ENCODE measurements around the gene PREX1. TPM values are rescaled to one million over a fixed set of nuclear protein-coding genes. Genes with fewer than 3 reads are reported as not detected.

Gene PREX1
- total RNA-seq, 4 donors from 2014 or later, result 9.9 to 150 (median 18.4) TPM

GRCh38 chr20:48732081-48732829 lies 95.5 kb downstream of the PREX1 start:
- H3K36me3 ChIP-seq, result no peaks in the 10 kb centered on the region
- no peaks in the 10 kb centered on the region for H3K4me1 ChIP-seq
- no peaks in the 10 kb centered on the region for H3K9me3 ChIP-seq
- H3K27me3 ChIP-seq, result no peaks in the 10 kb centered on the region
- H3K27ac ChIP-seq, result no peak overlapping the region
- TF ChIP-seq CTCF (IDR thresholded peaks at IDR 0.05) (no peak), POLR2A (IDR thresholded peaks at IDR 0.05) (no peak)
- no peak overlapping the region for H3K4me3 ChIP-seq
- no peak for DNase-seq

GRCh38 chr20:48731536-48731935 lies 96.3 kb downstream of the PREX1 start:
- H3K27me3 ChIP-seq, result no peaks in the 10 kb centered on the region
- H3K4me3 ChIP-seq, result no peak overlapping the region
- H3K4me1 ChIP-seq, result no peaks in the 10 kb centered on the region
- H3K27ac ChIP-seq, result no peak overlapping the region
- TF ChIP-seq CTCF (IDR thresholded peaks at IDR 0.05), result no peak
- TF ChIP-seq POLR2A (IDR thresholded peaks at IDR 0.05), result no peak
- H3K36me3 ChIP-seq, result no peaks in the 10 kb centered on the region
- DNase-seq, result no peak
- H3K9me3 ChIP-seq, result no peaks in the 10 kb centered on the region

- Histone ChIP-seq H3K4me3 (no peak overlapping the region), H3K4me1 (no peaks in the 10 kb centered on the region), H3K9me3 (no peaks in the 10 kb centered on the region), H3K36me3 (no peaks in the 10 kb centered on the region), H3K27me3 (no peaks in the 10 kb centered on the region), H3K27ac (no peak overlapping the region)
- no peak for TF ChIP-seq POLR2A (IDR thresholded peaks at IDR 0.05)
- no peak for TF ChIP-seq CTCF (IDR thresholded peaks at IDR 0.05)
- DNase-seq, result no peak
Observed at GRCh38 chr20:48730977-48731376, 96.8 kb downstream of the PREX1 start.

GRCh38 chr20:48729538-48729937 lies 98.3 kb downstream of the PREX1 start:
- Histone ChIP-seq H3K4me3 (no peak overlapping the region), H3K27me3 (no peaks in the 10 kb centered on the region), H3K36me3 (no peaks in the 10 kb centered on the region), H3K4me1 (peaks cover 0 to 6% (median 1%) of the 10 kb centered on the region in 4 donors), H3K27ac (no peak overlapping the region), H3K9me3 (no peaks in the 10 kb centered on the region)
- TF ChIP-seq POLR2A (IDR thresholded peaks at IDR 0.05) (no peak), CTCF (IDR thresholded peaks at IDR 0.05) (no peak)
- no peak for DNase-seq

- no peaks in the 10 kb centered on the region for H3K27me3 ChIP-seq
- H3K36me3 ChIP-seq, result no peaks in the 10 kb centered on the region
- no peak for TF ChIP-seq CTCF (IDR thresholded peaks at IDR 0.05)
- no peak for TF ChIP-seq POLR2A (IDR thresholded peaks at IDR 0.05)
- H3K4me1 ChIP-seq, result peaks cover 0 to 14% (median 8%) of the 10 kb centered on the region in 4 donors
- H3K4me3 ChIP-seq, result no peak overlapping the region
- H3K27ac ChIP-seq, result no peak overlapping the region
- DNase-seq, result peak in 1 of 3 donors; percentile 37
- H3K9me3 ChIP-seq, result no peaks in the 10 kb centered on the region
Observed at GRCh38 chr20:48728042-48728825, 99.6 kb downstream of the PREX1 start.
